Astrocyte (in vitro differentiated cells and primary cell): Measurements from ENCODE around the gene CHIC2. TPM values are rescaled to one million over a fixed set of nuclear protein-coding genes. Genes with fewer than 3 reads are reported as not detected.

Source experiments
- DNase-seq: peaks from one replicate; pipeline ENCODE4 v3.0.0-alpha.2; 2010; ENCODE audit warnings: low read depth
- FAIRE-seq: peaks from 2 replicates; lab custom pipeline; 2011; peaks lifted over from hg19 to GRCh38; lab: Jason Lieb, UNC
- H2AFZ ChIP-seq: 2 replicates; pipeline ENCODE4 v1.6.0; 2012; ENCODE audit warnings: low read depth, low read length, inconsistent platforms
- H3K27ac ChIP-seq: 2 replicates; pipeline ENCODE4 v1.5.1; 2011; ENCODE audit warnings: low read depth, low read length, inconsistent platforms
- H3K27me3 ChIP-seq: 2 replicates; pipeline ENCODE4 v1.6.0; 2011; ENCODE audit warnings: low read length, inconsistent platforms; ENCODE audit not compliant: insufficient read depth
- H3K36me3 ChIP-seq: 2 replicates; pipeline ENCODE4 v1.5.1; 2011; ENCODE audit warnings: low read length, inconsistent platforms; ENCODE audit not compliant: insufficient read depth
- H3K4me1 ChIP-seq: 2 replicates; pipeline ENCODE4 v1.5.1; 2011; ENCODE audit warnings: low read length, inconsistent platforms; ENCODE audit not compliant: insufficient read depth
- H3K4me2 ChIP-seq: 2 replicates; pipeline ENCODE4 v1.6.0; 2012; ENCODE audit warnings: low read length, inconsistent platforms
- H3K4me3 ChIP-seq: 2 replicates; pipeline ENCODE4 v1.5.1; 2011; ENCODE audit warnings: low read depth, mild to moderate bottlenecking, low read length, inconsistent platforms; ENCODE audit not compliant: insufficient read depth
- H3K79me2 ChIP-seq: 2 replicates; pipeline ENCODE4 v1.6.0; 2012; ENCODE audit warnings: mild to moderate bottlenecking, low read length, inconsistent platforms; ENCODE audit not compliant: insufficient read depth
- H3K9ac ChIP-seq: 2 replicates; pipeline ENCODE4 v1.6.0; 2012; ENCODE audit warnings: mild to moderate bottlenecking, low read length, inconsistent platforms
- H3K9me3 ChIP-seq: 2 replicates; pipeline ENCODE4 v1.5.1; 2012; ENCODE audit warnings: low read depth, mild to moderate bottlenecking, low read length, inconsistent platforms; ENCODE audit not compliant: insufficient read depth
- H4K20me1 ChIP-seq: 2 replicates; pipeline ENCODE4 v1.6.0; 2012; ENCODE audit warnings: low read length, inconsistent platforms; ENCODE audit not compliant: insufficient read depth
- H3K27ac Mint-ChIP-seq: one replicate; pipeline ENCODE4 v1.8.0; 2021; ENCODE audit warnings: mild to moderate bottlenecking, mixed read lengths; ENCODE audit not compliant: unreplicated experiment
- H3K27me3 Mint-ChIP-seq: one replicate; pipeline ENCODE4 v1.8.0; 2021; ENCODE audit warnings: low read depth, mixed read lengths; ENCODE audit not compliant: unreplicated experiment
- H3K36me3 Mint-ChIP-seq: one replicate; pipeline ENCODE4 v1.8.0; 2021; ENCODE audit warnings: low read depth, mixed read lengths; ENCODE audit not compliant: unreplicated experiment
- H3K4me1 Mint-ChIP-seq: one replicate; pipeline ENCODE4 v1.8.0; 2021; ENCODE audit warnings: low read depth, mixed read lengths; ENCODE audit not compliant: unreplicated experiment
- H3K4me3 Mint-ChIP-seq: one replicate; pipeline ENCODE4 v1.8.0; 2021; ENCODE audit warnings: mild to moderate bottlenecking, moderate library complexity, mixed read lengths; ENCODE audit not compliant: unreplicated experiment
- H3K9me3 Mint-ChIP-seq: one replicate; pipeline ENCODE4 v1.8.0; 2021; ENCODE audit warnings: mild to moderate bottlenecking, mixed read lengths; ENCODE audit not compliant: unreplicated experiment
- CTCF ChIP-seq: IDR thresholded peaks from 2 replicates; pipeline ENCODE4 v1.5.1; 2011; ENCODE audit warnings: low read depth, mild to moderate bottlenecking, inconsistent platforms, low read length, moderate library complexity; ENCODE audit not compliant: insufficient read depth
- EZH2 ChIP-seq: IDR thresholded peaks from 2 replicates; pipeline ENCODE4 v1.6.1; 2012; ENCODE audit warnings: mild to moderate bottlenecking, low read length, inconsistent platforms; ENCODE audit not compliant: insufficient read depth
- total RNA-seq: library from RNA; stranded (reverse); gene quantifications from 2 replicates; pipeline ENCODE4 v1.2.1, GENCODE V29; 2021

The CHIC2 gene
- total RNA-seq, 1 donor from 2014 or later: 38.2 TPM

DNA sequence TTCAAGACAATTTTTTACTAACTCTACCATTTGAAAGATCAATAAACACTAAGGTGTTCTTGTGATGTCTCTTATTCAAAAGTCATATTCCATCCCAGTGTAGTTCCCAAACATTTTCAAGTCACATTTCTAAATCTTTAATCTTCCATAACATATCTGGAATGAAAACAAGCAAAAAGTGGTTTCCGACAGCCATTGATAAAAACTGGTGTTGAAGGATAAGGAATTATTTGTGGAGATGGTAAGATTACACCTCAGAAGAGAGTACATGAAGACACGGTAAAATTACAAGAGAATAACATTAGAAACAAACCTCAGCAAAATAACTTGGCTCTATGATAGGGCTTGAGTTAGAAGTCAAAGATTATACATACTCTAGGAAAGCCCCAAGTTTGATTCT is 4.3 kb downstream of the CHIC2 start:
- Histone ChIP-seq H3K9me3 (no peaks in the 10 kb centered on the region), H3K36me3 (no peaks in the 10 kb centered on the region), H4K20me1 (peaks cover 68% of the 10 kb centered on the region), H3K4me1 (peaks cover 27% of the 10 kb centered on the region), H3K27me3 (no peaks in the 10 kb centered on the region), H2AFZ (no peak overlapping the region), H3K79me2 (peaks cover 92% of the 10 kb centered on the region), H3K4me2 (peak overlapping the region; percentile 91), H3K9ac (no peak overlapping the region), H3K27ac (no peak overlapping the region), H3K4me3 (no peak overlapping the region)
- no peak for DNase-seq
- Mint-ChIP-seq H3K27ac (no peak overlapping the region), H3K27me3 (no peaks in the 10 kb centered on the region), H3K4me1 (peaks cover 28% of the 10 kb centered on the region), H3K4me3 (peak overlapping the region; percentile 70), H3K36me3 (no peaks in the 10 kb centered on the region), H3K9me3 (no peaks in the 10 kb centered on the region)
- no peak for FAIRE-seq
- TF ChIP-seq CTCF (no peak), EZH2 (no peak)

- Histone ChIP-seq H3K9me3 (no peaks in the 10 kb centered on the region), H3K36me3 (no peaks in the 10 kb centered on the region), H3K27me3 (no peaks in the 10 kb centered on the region), H3K79me2 (peaks cover 100% of the 10 kb centered on the region), H3K27ac (no peak overlapping the region), H4K20me1 (peaks cover 81% of the 10 kb centered on the region), H3K9ac (no peak overlapping the region), H2AFZ (no peak overlapping the region), H3K4me1 (peaks cover 24% of the 10 kb centered on the region), H3K4me2 (no peak overlapping the region), H3K4me3 (no peak overlapping the region)
- no peak for FAIRE-seq
- H3K27ac Mint-ChIP-seq: no peak overlapping the region
- DNase-seq: no peak
- TF ChIP-seq EZH2 (no peak), CTCF (no peak)
- H3K4me3 Mint-ChIP-seq: no peak overlapping the region
- H3K36me3 Mint-ChIP-seq: no peaks in the 10 kb centered on the region
- H3K9me3 Mint-ChIP-seq: no peaks in the 10 kb centered on the region
- peaks cover 28% of the 10 kb centered on the region for H3K4me1 Mint-ChIP-seq
- no peaks in the 10 kb centered on the region for H3K27me3 Mint-ChIP-seq
Measured at GRCh38 chr4:54058171-54058570, 6.2 kb downstream of the CHIC2 start.

- Mint-ChIP-seq H3K4me3 (no peak overlapping the region), H3K4me1 (peaks cover 21% of the 10 kb centered on the region), H3K27me3 (no peaks in the 10 kb centered on the region), H3K9me3 (no peaks in the 10 kb centered on the region), H3K27ac (no peak overlapping the region), H3K36me3 (no peaks in the 10 kb centered on the region)
- Histone ChIP-seq H3K27ac (no peak overlapping the region), H3K79me2 (peaks cover 100% of the 10 kb centered on the region), H3K4me2 (no peak overlapping the region), H3K36me3 (no peaks in the 10 kb centered on the region), H3K9ac (no peak overlapping the region), H3K9me3 (no peaks in the 10 kb centered on the region), H2AFZ (no peak overlapping the region), H3K4me3 (no peak overlapping the region), H4K20me1 (peaks cover 78% of the 10 kb centered on the region), H3K4me1 (peaks cover 9% of the 10 kb centered on the region), H3K27me3 (no peaks in the 10 kb centered on the region)
- TF ChIP-seq EZH2 (no peak), CTCF (no peak)
- DNase-seq (no peak), FAIRE-seq (no peak)
Measured at GRCh38 chr4:54056360-54056759, 8.0 kb downstream of the CHIC2 start.
